CD14-positive monocyte (primary cell): Measurements from ENCODE around the gene CETP. TPM values are rescaled to one million over a fixed set of nuclear protein-coding genes. Genes with fewer than 3 reads are reported as not detected.
A peak's percentile ranks its signal among the peaks of the same experiment; 100 is the strongest.

ENCODE experiments used
- DNase-seq, 3 donors: peaks; one replicate each; pipeline ENCODE4 v3.0.0-alpha.2; 2011 to 2022
- H2AFZ ChIP-seq: 2 replicates; pipeline ENCODE4 v1.6.0; 2012; ENCODE audit warnings: mild to moderate bottlenecking, low read depth, low read length, inconsistent platforms; ENCODE audit not compliant: insufficient read depth, poor library complexity, severe bottlenecking
- H3K27ac ChIP-seq, 2 donors: 1 replicate in 1 of 2; 2 replicates in 1 of 2; pipeline ENCODE4 v1.5.1; 2012 to 2013; ENCODE audit warnings: low read length in 2 of 2, control low read depth in 1 of 2, inconsistent platforms in 1 of 2, low read depth in 1 of 2, mild to moderate bottlenecking in 1 of 2
- H3K27me3 ChIP-seq, 2 donors: one replicate each; pipeline versions ENCODE4 v1.6.0 to v1.6.1; 2011 to 2013; ENCODE audit warnings: low read length in 2 of 2; ENCODE audit not compliant: control insufficient read depth in 2 of 2, insufficient read depth in 2 of 2
- H3K36me3 ChIP-seq, 2 donors: replicated peaks in 1 of 2; 1 replicate in 1 of 2; 2 replicates in 1 of 2; pipeline versions ENCODE4 v1.5.1 to v1.6.1; 2012 to 2013; ENCODE audit warnings: low read length in 2 of 2, control low read depth in 1 of 2, inconsistent platforms in 1 of 2, mild to moderate bottlenecking in 1 of 2; ENCODE audit not compliant: insufficient read depth in 2 of 2, control insufficient read depth in 1 of 2
- H3K4me1 ChIP-seq, 2 donors: 1 replicate in 1 of 2; 2 replicates in 1 of 2; pipeline versions ENCODE4 v1.5.1 to v1.6.1; 2012 to 2013; ENCODE audit warnings: low read length in 2 of 2, control low read depth in 1 of 2, inconsistent platforms in 1 of 2, mild to moderate bottlenecking in 1 of 2, moderate library complexity in 1 of 2; ENCODE audit not compliant: insufficient read depth in 2 of 2, control insufficient read depth in 1 of 2
- H3K4me2 ChIP-seq: replicated peaks from 2 replicates; pipeline ENCODE3; 2012; ENCODE audit warnings: low read length, moderate library complexity, mild to moderate bottlenecking; ENCODE audit not compliant: poor library complexity, severe bottlenecking; ENCODE audit errors: extremely low read depth
- H3K4me3 ChIP-seq, 3 experiments: fragments of 200-600 bp in 1 of 3; sonication (generic) in 1 of 3; replicated peaks in 1 of 3; 1 replicate in 2 of 3; 2 replicates in 1 of 3; pipeline ENCODE4 v1.5.1; 2011 to 2013; ENCODE audit warnings: low read length in 3 of 3, mild to moderate bottlenecking in 3 of 3, control low read depth in 2 of 3, low read depth in 2 of 3, inconsistent platforms in 1 of 3, moderate library complexity in 1 of 3
- H3K79me2 ChIP-seq: 2 replicates; pipeline ENCODE4 v1.6.0; 2012; ENCODE audit warnings: mild to moderate bottlenecking, control low read depth, inconsistent platforms, low read length, moderate library complexity; ENCODE audit not compliant: insufficient read depth
- H3K9ac ChIP-seq: 2 replicates; pipeline ENCODE4 v1.6.0; 2017; ENCODE audit warnings: low read length, mild to moderate bottlenecking; ENCODE audit not compliant: insufficient read depth, poor library complexity, severe bottlenecking
- H3K9me3 ChIP-seq, 2 donors: replicated peaks in 1 of 2; 1 replicate in 1 of 2; 2 replicates in 1 of 2; pipeline versions ENCODE4 v1.5.1 to v1.6.1; 2012 to 2013; ENCODE audit warnings: low read length in 2 of 2, control low read depth in 1 of 2; ENCODE audit not compliant: control insufficient read depth in 1 of 2, insufficient read depth in 1 of 2
- H4K20me1 ChIP-seq: 2 replicates; pipeline ENCODE4 v1.6.0; 2012; ENCODE audit warnings: mild to moderate bottlenecking, low read length, control low read depth, moderate library complexity; ENCODE audit not compliant: insufficient read depth
- H3K27ac Mint-ChIP-seq, 7 donors: one replicate each; pipeline ENCODE4 v1.8.0; 2020; ENCODE audit warnings: mild to moderate bottlenecking in 7 of 7, mixed read lengths in 7 of 7, moderate library complexity in 6 of 7, inconsistent platforms in 2 of 7
- H3K27me3 Mint-ChIP-seq, 3 donors: one replicate each; pipeline ENCODE4 v1.8.0; 2021 to 2022; ENCODE audit warnings: low read depth in 3 of 3, mild to moderate bottlenecking in 3 of 3, mixed read lengths in 3 of 3, moderate library complexity in 3 of 3, inconsistent platforms in 1 of 3
- H3K36me3 Mint-ChIP-seq, 2 donors: one replicate each; pipeline ENCODE4 v1.8.0; 2020; ENCODE audit warnings: mixed read lengths in 2 of 2, inconsistent platforms in 1 of 2, mild to moderate bottlenecking in 1 of 2
- H3K4me1 Mint-ChIP-seq: one replicate; pipeline ENCODE4 v1.8.0; 2020; ENCODE audit warnings: mild to moderate bottlenecking, mixed read lengths
- H3K4me3 Mint-ChIP-seq, 2 donors: one replicate each; pipeline ENCODE4 v1.8.0; 2020; ENCODE audit warnings: mild to moderate bottlenecking in 2 of 2, mixed read lengths in 2 of 2, moderate library complexity in 1 of 2
- H3K9me3 Mint-ChIP-seq, 7 donors: one replicate each; pipeline ENCODE4 v1.8.0; 2020 to 2022; ENCODE audit warnings: mixed read lengths in 7 of 7, mild to moderate bottlenecking in 6 of 7, moderate library complexity in 6 of 7, inconsistent platforms in 2 of 7
- WGBS: methylation state at CpG from one replicate; pipeline ENCODE4 v1.1.5; 2013; ENCODE audit warnings: missing lambda C conversion rate; ENCODE audit not compliant: insufficient coverage; 5-methylcytosine and 5-hydroxymethylcytosine counted together
- intact Hi-C, 2 donors: fragments of 100-400 bp; cut with micrococcal nuclease; formaldehyde crosslinking; loops; one replicate each; pipeline versions ENCODE4 v1.15.0 to v1.15.1; 2023
- polyA plus RNA-seq, 3 donors: library from polyadenylated mRNA; depleted of rRNA in 1 of 3; unstranded in 2 of 3; stranded (reverse) in 1 of 3; fragments of 300-500 nt in 2 of 3; fragments of >200 nt in 1 of 3; fragmentation: Illumina TruSeq in 2 of 3; gene quantifications; 1 replicate in 2 of 3; 2 replicates in 1 of 3; pipeline ENCODE4 v1.2.3, GENCODE V29; 2012 to 2021
- TF ChIP-seq, protein P1 (sequence below): fragments of 200-600 bp; IDR thresholded peaks from one replicate; pipeline ENCODE4 v1.8.0; 2022; ENCODE audit warnings: antibody characterized with exemption, mild to moderate bottlenecking

CETP gene
- polyA plus RNA-seq, 3 donors = 0.61 to 2.1 (median 1.3) TPM

DNA sequence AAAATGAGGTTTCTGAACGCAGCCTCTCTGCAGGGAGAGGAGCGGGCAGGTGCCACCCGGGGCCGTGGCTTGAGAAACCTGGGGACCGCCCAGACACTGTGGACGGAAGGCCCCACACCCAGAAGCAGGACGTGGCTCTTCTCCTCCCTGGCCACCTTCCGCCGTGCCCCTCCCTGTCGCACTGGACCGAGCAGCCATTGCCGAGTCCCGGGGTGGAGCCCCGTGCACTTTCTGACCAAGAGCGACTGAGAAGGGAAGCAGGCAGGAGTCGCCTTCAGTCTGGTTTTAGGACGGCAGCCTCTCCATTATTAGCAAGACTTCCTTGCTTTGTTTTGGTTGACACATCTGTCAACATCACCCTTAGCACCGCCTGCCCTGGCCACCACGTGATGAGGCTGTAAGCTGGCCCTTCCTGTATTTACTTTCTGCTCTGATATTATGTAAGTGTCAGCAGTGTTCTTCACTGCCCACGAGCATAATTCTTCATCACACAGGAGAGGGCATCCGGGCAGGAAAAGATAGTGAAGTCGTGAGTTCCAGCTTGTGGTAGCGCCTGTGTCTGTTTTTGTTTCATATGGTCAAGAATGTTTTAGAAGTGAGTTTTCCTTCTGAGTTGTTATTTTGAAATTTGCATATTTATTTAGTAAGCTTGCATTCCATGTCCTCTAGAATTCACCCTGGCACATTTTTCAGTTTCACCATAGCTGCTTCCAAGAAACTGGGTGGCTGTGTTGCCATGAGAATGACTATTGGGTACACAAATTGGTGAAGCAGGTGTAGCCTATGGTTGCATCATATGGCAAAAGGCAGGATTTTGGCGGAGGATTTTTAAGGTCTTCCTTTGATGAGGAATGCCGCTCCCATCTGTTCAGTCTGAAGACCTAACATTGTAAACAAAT is 28.8 kb upstream of the CETP start:
- Histone ChIP-seq H3K27ac (peak overlapping the region; percentile 97 to 99), H3K4me2 (peak overlapping the region; percentile 94), H3K4me1 (peaks cover 30 to 41% of the 10 kb centered on the region in 2 donors), H3K9ac (peak overlapping the region; percentile 100), H3K27me3 (no peaks in the 10 kb centered on the region), H3K79me2 (peaks cover 60% of the 10 kb centered on the region), H2AFZ (no peak overlapping the region), H3K9me3 (no peaks in the 10 kb centered on the region), H3K4me3 (peak overlapping the region; percentile 94 to 97 (median 96)), H3K36me3 (peaks cover 31 to 47% of the 10 kb centered on the region in 2 donors), H4K20me1 (peaks cover 59% of the 10 kb centered on the region)
- intact Hi-C loops = loop anchor here (5.0 to 10.0 kb wide), 3 partner anchors 58 to 254 kb away; partner anchors contain the start of genes PSME3IP1 (in 1 of the 2), RSPRY1 (in 1 of the 2) and SLC12A3 (in 1 of the 2)
- 0% methylated on average over 17 of the region's 25 CpGs for WGBS
- H3K27me3 Mint-ChIP-seq = peaks cover 0 to 2% (median 0%) of the 10 kb centered on the region in 3 donors
- TF ChIP-seq, protein P1, sequence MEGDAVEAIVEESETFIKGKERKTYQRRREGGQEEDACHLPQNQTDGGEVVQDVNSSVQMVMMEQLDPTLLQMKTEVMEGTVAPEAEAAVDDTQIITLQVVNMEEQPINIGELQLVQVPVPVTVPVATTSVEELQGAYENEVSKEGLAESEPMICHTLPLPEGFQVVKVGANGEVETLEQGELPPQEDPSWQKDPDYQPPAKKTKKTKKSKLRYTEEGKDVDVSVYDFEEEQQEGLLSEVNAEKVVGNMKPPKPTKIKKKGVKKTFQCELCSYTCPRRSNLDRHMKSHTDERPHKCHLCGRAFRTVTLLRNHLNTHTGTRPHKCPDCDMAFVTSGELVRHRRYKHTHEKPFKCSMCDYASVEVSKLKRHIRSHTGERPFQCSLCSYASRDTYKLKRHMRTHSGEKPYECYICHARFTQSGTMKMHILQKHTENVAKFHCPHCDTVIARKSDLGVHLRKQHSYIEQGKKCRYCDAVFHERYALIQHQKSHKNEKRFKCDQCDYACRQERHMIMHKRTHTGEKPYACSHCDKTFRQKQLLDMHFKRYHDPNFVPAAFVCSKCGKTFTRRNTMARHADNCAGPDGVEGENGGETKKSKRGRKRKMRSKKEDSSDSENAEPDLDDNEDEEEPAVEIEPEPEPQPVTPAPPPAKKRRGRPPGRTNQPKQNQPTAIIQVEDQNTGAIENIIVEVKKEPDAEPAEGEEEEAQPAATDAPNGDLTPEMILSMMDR = no peak
- peaks cover 38 to 47% of the 10 kb centered on the region in 2 donors for H3K36me3 Mint-ChIP-seq
- H3K4me3 Mint-ChIP-seq = peak overlapping the region; percentile 97 to 98
- H3K9me3 Mint-ChIP-seq = peaks cover 0 to 2% (median 0%) of the 10 kb centered on the region in 7 donors
- DNase-seq = peak; percentile 91 to 95 (median 91)
- peak overlapping the region; percentile 98 to 99 (median 98) for H3K27ac Mint-ChIP-seq
- H3K4me1 Mint-ChIP-seq = peaks cover 39% of the 10 kb centered on the region

DNA sequence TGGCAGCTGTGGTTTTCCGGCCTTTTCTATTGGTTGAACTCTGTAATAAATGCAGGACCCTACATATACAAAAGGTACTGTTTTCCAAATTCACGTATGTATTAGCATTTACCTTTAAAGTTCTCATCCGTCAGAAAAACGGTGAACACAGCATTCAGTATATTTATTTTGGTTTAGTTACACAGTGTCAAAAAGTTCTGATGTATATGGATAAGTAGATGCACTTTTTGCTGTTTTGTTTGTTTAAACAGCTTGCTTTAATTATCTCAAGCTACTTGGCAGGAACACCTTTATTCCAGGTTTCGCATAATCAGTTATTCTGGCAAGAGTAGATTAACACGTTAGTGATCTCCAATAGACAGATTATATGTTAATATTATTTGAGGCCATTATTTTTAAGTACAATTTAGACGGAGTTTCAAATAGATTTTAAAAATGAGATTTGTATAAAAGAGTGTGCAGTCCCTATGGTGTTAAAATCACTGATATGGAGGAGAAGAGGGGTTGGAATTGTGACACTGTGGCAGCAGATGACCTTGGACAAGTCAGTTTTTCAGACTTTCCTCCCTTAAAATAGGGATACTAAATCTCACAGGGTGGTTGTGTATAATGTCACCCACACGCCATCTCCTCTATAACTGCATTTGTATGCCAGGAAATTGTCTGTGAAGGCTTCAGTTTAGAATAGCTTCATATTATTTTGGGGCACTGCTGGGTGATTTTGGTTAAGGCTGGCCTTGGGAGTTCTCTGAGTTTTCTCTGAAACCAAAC is 27.7 kb upstream of the CETP start:
- intact Hi-C loops = loop anchor here (5.0 to 10.0 kb wide), 3 partner anchors 59 to 253 kb away; partner anchors contain the start of genes PSME3IP1 (in 1 of the 2), RSPRY1 (in 1 of the 2) and SLC12A3 (in 1 of the 2)
- Histone ChIP-seq H4K20me1 (peaks cover 69% of the 10 kb centered on the region), H3K9me3 (no peaks in the 10 kb centered on the region), H3K79me2 (peaks cover 70% of the 10 kb centered on the region), H3K4me2 (peak overlapping the region; percentile 94), H3K27me3 (no peaks in the 10 kb centered on the region), H3K36me3 (peaks cover 40 to 58% of the 10 kb centered on the region in 2 donors), H3K4me1 (peaks cover 30 to 41% of the 10 kb centered on the region in 2 donors), H3K4me3 (peak overlapping the region; percentile 94 to 97 (median 96)), H3K27ac (peak overlapping the region in 1 of 2 donors; percentile 99), H2AFZ (no peak overlapping the region), H3K9ac (peak overlapping the region; percentile 100)
- Mint-ChIP-seq H3K27me3 (no peaks in the 10 kb centered on the region), H3K27ac (peak overlapping the region in 5 of 7 donors; percentile 11 to 99 (median 42)), H3K4me1 (peaks cover 40% of the 10 kb centered on the region), H3K9me3 (peaks cover 0 to 2% (median 0%) of the 10 kb centered on the region in 7 donors), H3K36me3 (peaks cover 48 to 58% of the 10 kb centered on the region in 2 donors), H3K4me3 (peak overlapping the region; percentile 97 to 98)
- TF ChIP-seq, protein P1 = no peak
- DNase-seq = no peak
- no CpG with 5 or more reads among the region's 8 CpGs for WGBS
